ENCODE measurements around the gene CNKSR2.
A peak's percentile ranks its signal among the peaks of the same experiment; 100 is the strongest.

CNKSR2 gene

DNA sequence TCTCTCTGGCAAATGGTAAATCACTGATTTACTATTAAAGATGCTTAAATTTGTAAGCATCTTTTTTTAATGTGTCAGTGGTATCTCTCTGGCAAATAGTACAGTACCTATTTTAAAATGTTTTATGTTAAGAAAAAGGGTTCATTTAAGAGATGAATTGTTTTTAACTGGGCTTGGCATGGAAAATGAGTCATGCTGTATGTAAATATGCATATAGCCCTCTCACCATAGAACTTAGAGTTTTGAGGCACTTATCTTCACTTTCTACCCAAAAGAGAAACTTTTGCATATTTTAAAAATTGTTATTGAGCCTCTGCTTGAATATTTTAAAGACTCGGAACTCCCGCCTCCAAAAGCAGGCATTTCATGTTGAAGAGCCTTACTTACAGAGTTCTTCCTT is 246.0 kb downstream of the CNKSR2 start:
- no peak for DNase-seq

GRCh38 chrX:21623778-21624501 is 249.7 kb downstream of the CNKSR2 start:
- no peak for DNase-seq

DNA sequence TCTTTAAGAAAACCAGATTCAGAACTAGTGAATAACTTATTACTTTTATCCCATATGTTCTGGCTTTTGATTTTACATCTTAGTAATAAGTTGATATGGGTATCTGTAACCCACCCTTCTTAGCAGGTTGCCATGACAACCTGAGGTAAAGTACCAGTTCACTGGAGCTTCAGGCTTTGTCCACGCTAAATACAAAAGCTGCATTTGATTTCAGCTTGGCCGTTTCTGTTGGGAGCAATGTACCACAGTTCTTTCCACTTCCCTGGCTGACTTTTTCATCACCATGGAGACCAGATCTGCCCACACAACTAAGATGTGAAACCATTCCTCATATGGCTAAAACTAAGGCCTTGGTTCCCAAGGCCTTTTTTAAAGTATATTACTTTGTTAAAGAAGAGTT is 257.8 kb downstream of the CNKSR2 start:
- no peak for DNase-seq

DNA sequence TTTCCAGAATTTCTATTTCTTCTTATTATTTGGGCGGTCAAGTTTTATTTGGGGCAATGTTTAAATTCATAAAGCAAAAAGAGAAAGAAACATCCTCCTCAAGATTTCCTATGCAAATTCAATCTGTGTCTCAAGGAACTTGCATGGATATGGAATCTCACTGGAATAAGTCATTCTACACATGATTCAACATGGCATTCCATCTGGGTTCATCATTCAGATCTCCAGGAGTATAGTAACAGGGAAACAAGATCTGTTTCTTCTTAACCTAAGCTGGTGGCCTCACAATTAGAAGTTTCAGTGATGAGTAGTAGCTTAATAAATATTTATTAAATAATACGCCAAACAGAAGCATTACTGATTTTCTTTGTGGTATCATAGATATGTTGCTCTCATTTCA is 264.1 kb downstream of the CNKSR2 start:
- no peak for DNase-seq

GRCh38 chrX:21639775-21640174 is 265.6 kb downstream of the CNKSR2 start:
- no peak for DNase-seq

- DNase-seq: no peak
These were observed 271.2 kb downstream of the CNKSR2 start for GRCh38 chrX:21645431-21645830.

DNA sequence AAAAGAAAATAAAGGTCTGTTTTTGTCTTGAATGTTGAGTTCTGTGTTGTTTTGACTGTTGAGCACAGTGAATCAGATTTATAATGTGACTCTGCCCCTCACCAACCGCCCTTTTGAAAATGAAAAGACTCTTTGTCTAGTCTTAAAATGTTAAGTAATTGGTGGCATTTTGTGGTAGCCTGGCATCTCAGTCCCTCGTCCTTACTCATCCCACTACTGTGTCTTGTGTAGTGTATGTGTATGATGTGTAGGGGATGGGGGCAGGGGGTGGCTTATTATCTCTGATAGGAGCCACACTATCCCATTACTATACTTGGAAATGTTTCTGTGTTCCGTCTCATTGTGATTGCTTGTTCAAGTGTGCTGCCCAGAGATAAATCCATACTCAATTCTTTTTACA is 271.7 kb downstream of the CNKSR2 start:
- DNase-seq: no peak

DNA sequence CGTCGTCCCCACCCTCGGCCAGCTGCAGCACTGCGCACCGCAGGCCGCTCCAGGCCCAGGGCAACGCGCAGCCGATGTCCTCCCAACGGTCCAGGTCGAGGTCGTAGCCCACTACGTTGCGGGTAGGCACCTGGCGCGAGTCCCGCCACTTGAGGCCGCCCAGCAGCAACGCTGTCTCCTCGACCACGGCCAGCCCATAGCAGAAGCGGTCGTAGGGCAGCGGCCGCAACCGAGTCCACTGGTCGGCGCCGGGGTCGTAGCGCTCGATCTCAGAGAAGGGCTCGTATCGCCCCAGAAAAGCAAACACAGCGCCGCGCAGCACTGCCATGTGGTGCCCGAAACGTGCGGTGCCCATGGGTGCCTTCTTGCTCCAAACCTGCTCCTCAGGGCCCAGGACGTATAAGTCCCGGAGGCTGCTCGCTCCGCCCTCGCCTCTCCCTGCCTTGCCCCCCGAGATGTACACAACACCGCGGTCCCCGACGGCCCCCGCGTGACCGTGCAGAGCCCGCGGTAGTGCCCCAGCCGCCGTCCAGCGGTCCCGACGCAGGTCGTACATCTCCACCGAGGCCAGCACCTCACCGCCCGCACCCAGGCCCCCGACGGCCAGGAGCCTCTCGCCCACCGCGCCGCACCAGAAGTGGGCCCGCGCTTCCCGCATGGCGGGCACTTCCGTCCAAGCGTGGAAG is 281.8 kb downstream of the CNKSR2 start:
- peak; percentile 12 for DNase-seq

DNA sequence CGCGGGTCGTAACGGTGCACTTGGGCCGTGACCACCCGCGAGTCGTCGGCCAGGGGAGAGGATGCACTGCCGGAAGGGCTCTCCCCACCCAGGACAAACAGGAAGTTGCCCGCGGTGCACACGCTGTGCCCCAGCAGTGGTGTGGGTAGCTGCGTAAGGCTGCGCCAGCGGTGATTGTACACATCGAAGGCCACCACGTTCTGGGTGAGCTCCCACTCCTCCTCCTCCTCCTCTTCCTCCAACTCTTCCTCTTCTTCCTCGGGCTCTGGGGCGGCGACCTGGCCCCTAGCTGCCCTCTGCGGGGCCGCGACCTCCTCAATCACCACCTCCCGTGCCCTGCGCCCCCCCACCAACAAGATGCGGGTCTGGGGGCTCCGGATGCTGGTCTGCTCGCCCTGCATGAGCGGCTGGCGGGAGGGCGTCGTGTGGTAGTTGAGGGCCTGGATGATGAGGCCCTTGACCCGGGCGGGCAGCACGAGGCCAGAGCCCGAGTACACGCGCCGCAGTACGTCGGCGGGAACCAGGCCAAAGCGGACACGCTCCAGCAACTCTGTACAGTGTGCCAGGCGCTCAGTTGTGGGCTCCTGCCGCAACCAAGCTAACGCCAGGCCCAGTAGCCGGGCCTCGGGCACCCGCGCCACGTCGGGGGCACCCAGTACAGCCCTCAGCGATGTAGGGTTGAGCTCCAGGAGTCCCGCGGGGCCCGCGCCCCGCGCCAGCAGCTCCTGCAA is 282.5 kb downstream of the CNKSR2 start:
- peak; percentile 1 for DNase-seq

GRCh38 chrX:21657318-21658151 is 283.3 kb downstream of the CNKSR2 start:
- no peak for DNase-seq

DNA sequence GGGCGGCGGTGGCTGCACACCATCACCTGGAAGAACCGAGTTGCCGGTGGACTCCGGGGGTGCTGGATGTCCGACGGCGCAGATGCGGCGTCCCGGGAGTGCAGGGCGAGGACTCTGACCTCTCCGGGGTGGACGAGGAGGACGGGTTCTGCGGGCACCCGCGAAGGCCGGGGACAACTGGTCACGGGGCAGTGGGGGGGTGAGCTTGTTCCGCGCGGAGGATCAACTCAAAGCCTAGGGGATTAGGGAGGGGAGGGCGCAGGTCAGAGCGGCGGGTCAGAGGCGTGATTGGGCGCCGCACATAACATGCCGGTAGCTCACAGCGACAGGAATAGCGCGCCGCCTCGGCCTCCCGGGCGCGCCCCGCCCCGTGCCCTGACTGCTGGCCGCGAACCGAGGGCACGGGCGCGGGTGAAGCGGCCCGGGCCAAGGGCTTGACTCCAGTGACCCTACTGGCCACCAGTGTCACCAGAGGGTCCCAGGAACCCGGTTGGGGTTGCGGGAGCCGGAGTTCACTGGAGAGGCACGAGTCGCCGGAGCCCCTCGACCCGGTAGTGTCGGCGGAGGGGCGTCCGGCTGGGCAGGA is 284.0 kb downstream of the CNKSR2 start, which contains the start of gene KLHL34:
Gene KLHL34 (minus strand): TSS at position 179 of the 586 bp plus-strand sequence. CDS start 542 bp downstream, outside the sequence.
- no peak for DNase-seq

GRCh38 chrX:21658746-21659145 is 284.5 kb downstream of the CNKSR2 start:
- DNase-seq: no peak

- DNase-seq: no peak
These were observed 285.1 kb downstream of the CNKSR2 start for GRCh38 chrX:21659320-21659719.

- no peak for DNase-seq
These were observed 285.9 kb downstream of the CNKSR2 start for GRCh38 chrX:21660156-21660555.

DNA sequence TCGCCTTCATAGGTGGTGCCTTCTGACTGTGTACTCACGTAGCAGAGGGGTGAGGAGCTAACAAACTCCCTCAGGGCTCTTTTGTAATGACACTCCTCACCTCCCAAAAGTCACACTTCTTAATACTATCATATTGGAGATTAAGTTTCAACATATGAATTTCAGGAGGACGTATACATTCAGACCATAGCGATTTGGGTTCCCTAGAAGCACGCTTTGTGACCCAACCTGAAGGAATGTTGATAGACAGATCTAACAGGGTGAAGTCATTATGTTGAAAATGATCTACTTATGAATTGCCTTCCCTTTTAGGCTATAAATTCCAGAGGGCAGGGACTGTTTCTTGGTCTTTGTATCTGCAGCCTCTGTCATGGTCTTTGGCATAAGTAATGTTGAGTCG is 287.1 kb downstream of the CNKSR2 start:
- no peak for DNase-seq

GRCh38 chrX:21662761-21663160 is 288.5 kb downstream of the CNKSR2 start:
- DNase-seq: no peak

DNA sequence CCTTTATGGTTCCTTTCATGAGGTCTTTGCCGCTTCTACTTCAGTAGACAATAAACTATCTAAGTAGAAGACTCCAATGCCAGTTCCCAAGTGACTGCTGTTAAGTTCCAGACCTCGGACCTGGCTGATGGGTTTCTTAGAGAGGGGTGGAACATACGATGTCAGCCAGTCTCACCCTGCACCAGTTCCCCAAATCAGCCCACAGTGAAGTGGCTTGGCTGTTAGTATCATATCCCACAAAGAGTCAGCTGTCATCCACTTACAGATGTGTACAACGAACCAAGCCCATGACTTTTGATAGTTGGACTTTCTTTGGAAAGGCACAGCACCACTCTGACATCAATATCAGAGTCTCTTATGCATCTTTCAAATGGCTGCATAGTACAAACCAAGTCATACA is 292.0 kb downstream of the CNKSR2 start:
- DNase-seq: no peak

DNA sequence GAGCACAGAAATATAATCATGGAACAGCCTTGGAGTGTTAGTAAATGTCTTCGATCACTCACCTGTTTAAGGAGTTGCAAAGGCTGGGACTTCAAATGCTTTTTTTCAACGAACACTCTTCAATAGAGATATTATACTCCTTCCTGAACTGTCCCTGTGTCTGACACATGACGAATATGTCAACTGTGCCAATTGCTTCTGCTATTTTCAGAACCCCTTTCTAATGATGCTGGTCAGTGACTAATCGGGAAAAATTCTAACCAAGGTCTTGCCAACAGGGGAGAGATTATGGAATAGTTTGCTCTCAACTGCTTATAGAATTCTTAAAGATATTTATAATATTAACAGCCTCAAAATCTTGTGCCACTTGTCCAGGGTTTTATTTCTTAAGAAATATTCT is 292.5 kb downstream of the CNKSR2 start:
- DNase-seq: no peak

DNA sequence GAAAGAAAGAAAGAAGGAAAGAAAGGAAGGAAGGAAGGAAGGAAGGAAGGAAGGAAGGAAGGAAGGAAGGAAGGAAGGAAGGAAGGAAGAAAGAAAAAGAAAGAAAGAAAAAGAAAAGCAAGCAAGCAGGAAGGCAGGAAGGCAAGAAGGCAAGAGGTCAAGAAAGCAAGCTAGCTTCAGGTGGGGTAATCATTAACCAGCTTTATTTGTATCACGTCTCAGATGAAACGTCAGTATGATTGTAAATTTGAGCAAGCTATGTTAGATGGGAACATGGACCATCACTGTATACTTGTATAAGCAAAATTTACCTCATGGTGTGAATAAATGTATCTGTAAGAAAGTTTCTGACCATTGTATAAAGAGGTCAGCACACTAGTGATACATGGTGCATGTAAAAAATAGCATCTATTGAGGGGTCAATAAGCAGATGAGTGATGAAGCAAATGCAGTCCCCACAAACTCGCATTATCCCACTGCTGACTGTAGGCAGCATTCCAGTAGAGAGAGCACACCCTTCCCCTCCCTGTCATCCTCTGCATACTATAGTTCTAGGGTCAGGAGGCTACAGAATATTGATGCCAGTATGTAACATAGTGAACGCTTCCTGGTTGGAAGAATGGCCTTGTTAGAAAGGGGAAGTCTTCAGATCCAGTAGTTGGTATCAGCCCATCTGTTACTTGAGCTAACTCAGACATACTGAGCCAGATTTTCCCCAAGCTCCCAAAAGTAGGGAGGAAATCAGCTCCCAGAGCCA is 300.4 kb downstream of the CNKSR2 start:
- DNase-seq: no peak

GRCh38 chrX:21675931-21676330 is 301.7 kb downstream of the CNKSR2 start:
- DNase-seq: no peak

DNA sequence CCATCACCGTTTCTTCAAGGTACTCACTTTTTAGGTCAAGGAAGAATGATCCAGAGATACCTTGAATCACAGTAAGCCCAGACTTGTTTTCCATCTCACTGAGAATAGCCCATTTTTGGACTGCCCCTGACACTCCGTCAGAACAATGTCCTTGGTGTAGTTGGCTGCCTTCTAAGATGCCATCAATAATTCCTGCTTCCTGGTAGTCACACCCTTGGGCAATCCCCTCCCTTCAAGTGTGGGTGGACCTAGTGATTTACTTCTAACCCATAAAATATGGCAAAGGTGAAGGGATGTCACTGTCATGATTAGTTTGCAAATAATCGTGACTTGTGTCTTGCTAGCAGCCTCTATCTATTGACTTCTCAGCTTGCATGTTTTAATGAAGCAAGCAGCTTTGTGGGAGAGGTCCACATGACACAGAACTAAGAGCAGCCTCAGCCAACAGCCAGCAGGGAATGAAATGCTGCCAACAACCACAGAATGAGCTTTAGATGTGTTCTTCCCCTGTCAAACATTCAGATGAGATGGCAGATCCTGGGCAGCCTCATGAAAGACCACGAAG is 303.9 kb downstream of the CNKSR2 start:
- DNase-seq: no peak

Data from NCI-H2029 (cell line).